Type B pancreatic cell (in vitro differentiated cells): Measurements from ENCODE around the gene NEDD4L. TPM values are rescaled to one million over a fixed set of nuclear protein-coding genes. Genes with fewer than 3 reads are reported as not detected.
"Not testable (repeated sequence)": the region's sequence is repeated elsewhere in the genome, so short reads cannot be mapped to it uniquely, and the experiment has no call there.

Experiments used
- DNase-seq: peaks from one replicate; pipeline ENCODE4 v3.0.0; 2021; ENCODE audit warnings: mixed read lengths; ENCODE audit not compliant: unreplicated experiment; ENCODE audit errors: extremely low spot score
- H3K27ac Mint-ChIP-seq: 2 replicates; pipeline ENCODE4 v1.8.0; 2021; ENCODE audit warnings: mild to moderate bottlenecking, mixed read lengths
- H3K27me3 Mint-ChIP-seq: 2 replicates; pipeline ENCODE4 v1.8.0; 2021; ENCODE audit warnings: mixed read lengths
- H3K36me3 Mint-ChIP-seq: 2 replicates; pipeline ENCODE4 v1.8.0; 2021; ENCODE audit warnings: mixed read lengths
- H3K4me1 Mint-ChIP-seq: one replicate; pipeline ENCODE4 v1.8.0; 2021; ENCODE audit warnings: mixed read lengths; ENCODE audit not compliant: unreplicated experiment
- H3K4me3 Mint-ChIP-seq: 2 replicates; pipeline ENCODE4 v1.8.0; 2021; ENCODE audit warnings: mild to moderate bottlenecking, mixed read lengths
- H3K9me3 Mint-ChIP-seq: 2 replicates; pipeline ENCODE4 v1.8.0; 2021; ENCODE audit warnings: mixed read lengths
- total RNA-seq: library from RNA; stranded (reverse); gene quantifications from 2 replicates; pipeline ENCODE4 v1.2.1, GENCODE V29; 2021; ENCODE audit warnings: low replicate concordance
- TF ChIP-seq, protein P1 (sequence below): fragments of 200-600 bp; sonication (generic); conservative IDR thresholded peaks from 2 replicates; pipeline ENCODE4 v1.5.0; 2021; ENCODE audit warnings: antibody characterized with exemption, mild to moderate bottlenecking

The NEDD4L gene
- total RNA-seq, 1 donor from 2014 or later: 84.7 TPM

DNA sequence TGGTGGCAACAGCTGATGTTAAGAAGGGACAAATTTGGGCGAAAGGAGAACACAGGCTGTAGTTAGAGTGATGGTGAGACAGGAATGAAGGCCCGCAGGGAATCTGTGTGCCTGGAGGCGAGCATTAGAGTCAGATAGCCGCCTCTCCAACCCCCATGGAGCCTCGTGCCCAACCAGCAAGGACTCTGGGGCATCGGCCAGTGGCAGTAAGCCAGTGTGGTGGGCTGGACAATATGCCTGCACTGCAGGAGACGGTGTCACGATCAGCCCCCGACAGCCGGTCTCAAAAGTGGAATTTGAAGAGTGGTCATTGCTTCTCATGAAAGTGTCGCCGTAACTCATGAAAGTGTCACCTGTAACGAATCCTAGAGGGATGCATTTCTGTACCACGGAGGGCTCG lies 335.4 kb downstream of the NEDD4L start:
- DNase-seq: no peak
- Mint-ChIP-seq H3K4me3 (no peak overlapping the region), H3K27me3 (no peaks in the 10 kb centered on the region), H3K9me3 (no peaks in the 10 kb centered on the region), H3K36me3 (peaks cover 39% of the 10 kb centered on the region), H3K4me1 (peaks cover 22% of the 10 kb centered on the region), H3K27ac (peak overlapping the region; percentile 46)
- TF ChIP-seq, protein P1, sequence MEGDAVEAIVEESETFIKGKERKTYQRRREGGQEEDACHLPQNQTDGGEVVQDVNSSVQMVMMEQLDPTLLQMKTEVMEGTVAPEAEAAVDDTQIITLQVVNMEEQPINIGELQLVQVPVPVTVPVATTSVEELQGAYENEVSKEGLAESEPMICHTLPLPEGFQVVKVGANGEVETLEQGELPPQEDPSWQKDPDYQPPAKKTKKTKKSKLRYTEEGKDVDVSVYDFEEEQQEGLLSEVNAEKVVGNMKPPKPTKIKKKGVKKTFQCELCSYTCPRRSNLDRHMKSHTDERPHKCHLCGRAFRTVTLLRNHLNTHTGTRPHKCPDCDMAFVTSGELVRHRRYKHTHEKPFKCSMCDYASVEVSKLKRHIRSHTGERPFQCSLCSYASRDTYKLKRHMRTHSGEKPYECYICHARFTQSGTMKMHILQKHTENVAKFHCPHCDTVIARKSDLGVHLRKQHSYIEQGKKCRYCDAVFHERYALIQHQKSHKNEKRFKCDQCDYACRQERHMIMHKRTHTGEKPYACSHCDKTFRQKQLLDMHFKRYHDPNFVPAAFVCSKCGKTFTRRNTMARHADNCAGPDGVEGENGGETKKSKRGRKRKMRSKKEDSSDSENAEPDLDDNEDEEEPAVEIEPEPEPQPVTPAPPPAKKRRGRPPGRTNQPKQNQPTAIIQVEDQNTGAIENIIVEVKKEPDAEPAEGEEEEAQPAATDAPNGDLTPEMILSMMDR: no peak

DNA sequence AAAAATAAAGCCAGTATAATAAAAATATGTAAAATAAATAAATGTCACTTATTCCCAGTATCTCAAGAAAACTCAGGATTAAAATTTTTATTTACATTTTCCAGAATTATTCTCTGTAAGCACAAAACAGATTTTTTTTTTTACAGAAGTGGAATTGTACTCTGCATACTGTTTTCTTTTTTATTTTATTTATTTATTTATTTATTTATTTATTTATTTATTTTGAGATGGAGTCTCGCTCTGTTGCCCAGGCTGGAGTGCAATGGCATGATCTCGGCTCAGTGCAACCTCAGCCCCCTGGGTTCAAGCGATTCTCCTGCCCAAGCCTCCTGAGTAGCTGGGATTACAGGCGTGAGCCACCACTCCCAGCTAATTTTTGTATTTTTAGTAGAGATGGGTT lies 336.1 kb downstream of the NEDD4L start:
- Mint-ChIP-seq H3K36me3 (peaks cover 36% of the 10 kb centered on the region), H3K4me1 (peaks cover 22% of the 10 kb centered on the region)
- H3K27ac Mint-ChIP-seq, H3K4me3 Mint-ChIP-seq, DNase-seq, H3K9me3 Mint-ChIP-seq, H3K27me3 Mint-ChIP-seq: not testable (repeated sequence)

DNA sequence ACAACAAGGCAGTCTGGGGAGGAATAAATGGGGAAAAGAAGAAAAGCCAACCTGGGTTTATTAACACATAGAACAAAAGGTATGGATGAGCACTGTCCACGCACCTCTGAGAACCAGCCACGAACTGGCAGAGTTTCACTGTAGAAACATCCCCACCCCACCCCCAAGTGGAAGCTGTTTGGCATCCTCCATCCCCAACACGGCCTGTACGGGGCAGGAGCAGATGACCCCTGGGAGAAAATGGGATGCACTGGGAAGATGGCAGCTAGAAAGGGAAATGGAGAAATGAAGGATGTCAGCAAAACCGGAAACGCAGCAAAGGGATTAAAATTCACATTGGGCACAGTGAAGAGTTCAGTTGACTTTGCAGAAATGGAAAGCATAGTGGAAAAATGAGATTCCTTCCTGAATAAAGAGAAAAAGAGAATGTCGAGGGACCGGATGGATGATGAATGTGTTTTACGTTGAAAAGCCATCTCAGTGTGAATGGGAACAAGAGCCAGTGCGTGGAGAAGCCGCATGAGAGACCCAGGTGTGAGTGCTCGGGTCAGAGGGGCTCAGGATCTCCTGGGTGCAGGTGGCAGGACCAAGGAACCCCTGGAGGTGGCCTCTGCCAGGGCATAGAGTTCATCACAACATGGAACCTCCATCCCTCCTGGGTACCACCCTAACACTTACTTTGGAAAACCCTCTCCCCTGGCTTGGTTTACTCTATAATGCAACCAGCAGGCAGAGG lies 337.8 kb downstream of the NEDD4L start:
- no peak overlapping the region for H3K27ac Mint-ChIP-seq
- peaks cover 14% of the 10 kb centered on the region for H3K4me1 Mint-ChIP-seq
- DNase-seq: peak; percentile 56
- no peak overlapping the region for H3K4me3 Mint-ChIP-seq
- TF ChIP-seq, protein P1: no peak
- peaks cover 25% of the 10 kb centered on the region for H3K36me3 Mint-ChIP-seq
- H3K27me3 Mint-ChIP-seq: no peaks in the 10 kb centered on the region
- H3K9me3 Mint-ChIP-seq: no peaks in the 10 kb centered on the region

DNA sequence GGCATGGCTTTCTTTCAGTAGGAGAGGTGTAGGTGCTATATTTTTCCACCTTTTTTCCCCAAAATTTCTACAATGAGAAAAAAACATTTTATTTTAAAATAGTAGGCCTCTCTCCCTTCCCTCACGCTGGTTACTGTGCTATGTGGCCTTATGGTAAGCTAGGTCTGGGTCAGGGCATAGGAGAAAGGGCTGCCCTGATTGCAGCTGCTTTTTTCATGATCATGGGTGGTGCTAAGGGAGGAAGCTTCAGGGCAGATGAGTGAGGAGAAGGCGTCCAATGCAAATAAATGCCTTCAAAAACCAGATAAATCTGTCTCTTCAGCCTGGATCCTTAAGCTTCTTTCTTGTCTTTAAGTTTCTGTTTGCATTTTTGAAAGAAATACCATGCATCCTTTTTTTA lies 338.4 kb downstream of the NEDD4L start:
- peaks cover 27% of the 10 kb centered on the region for H3K36me3 Mint-ChIP-seq
- no peaks in the 10 kb centered on the region for H3K9me3 Mint-ChIP-seq
- TF ChIP-seq, protein P1: no peak
- no peak overlapping the region for H3K4me3 Mint-ChIP-seq
- no peak overlapping the region for H3K27ac Mint-ChIP-seq
- no peaks in the 10 kb centered on the region for H3K27me3 Mint-ChIP-seq
- no peak for DNase-seq
- peaks cover 10% of the 10 kb centered on the region for H3K4me1 Mint-ChIP-seq

DNA sequence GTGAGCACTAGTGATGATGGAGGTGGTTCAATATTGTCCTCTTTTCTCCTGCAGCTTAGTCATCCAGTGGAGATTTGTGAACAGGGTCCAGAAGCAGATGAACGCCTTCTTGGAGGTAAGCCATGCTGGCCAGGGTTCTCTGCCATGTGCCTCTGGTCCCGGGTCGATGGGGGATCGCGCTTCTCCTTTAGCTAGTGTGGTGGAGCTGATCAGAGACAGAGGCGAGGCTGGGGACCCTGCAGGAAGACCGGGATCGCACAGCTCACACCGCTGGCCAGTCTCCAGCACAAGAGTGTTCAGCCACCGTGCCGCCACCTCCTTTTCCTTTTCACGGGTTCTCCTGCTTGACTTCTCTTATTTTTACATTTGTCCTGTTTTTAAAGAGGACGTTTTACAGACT lies 341.4 kb downstream of the NEDD4L start:
- H3K36me3 Mint-ChIP-seq: peaks cover 38% of the 10 kb centered on the region
- no peak overlapping the region for H3K27ac Mint-ChIP-seq
- TF ChIP-seq, protein P1: no peak
- H3K4me1 Mint-ChIP-seq: peaks cover 10% of the 10 kb centered on the region
- no peaks in the 10 kb centered on the region for H3K9me3 Mint-ChIP-seq
- no peaks in the 10 kb centered on the region for H3K27me3 Mint-ChIP-seq
- no peak overlapping the region for H3K4me3 Mint-ChIP-seq
- no peak for DNase-seq

DNA sequence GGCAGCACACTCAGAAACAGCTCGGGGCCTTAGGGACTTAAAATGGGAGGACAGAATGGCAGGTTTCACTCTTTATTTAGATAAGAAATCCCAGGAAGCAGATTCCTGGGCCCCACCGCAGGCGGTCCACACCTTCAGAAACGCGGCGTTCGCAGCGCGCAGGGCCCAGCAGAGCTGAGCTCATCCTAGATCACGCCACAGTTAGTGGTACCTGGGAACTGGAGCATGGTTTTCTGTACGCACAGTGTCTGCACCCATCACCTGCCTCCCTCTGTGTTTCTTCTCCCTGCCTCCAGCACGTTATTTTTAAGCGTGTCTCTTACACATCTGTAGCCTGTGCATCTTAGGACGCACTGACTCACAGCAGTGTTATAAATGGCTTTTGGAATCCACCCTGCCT lies 342.8 kb downstream of the NEDD4L start:
- Mint-ChIP-seq H3K9me3 (no peaks in the 10 kb centered on the region), H3K4me3 (no peak overlapping the region), H3K36me3 (peaks cover 43% of the 10 kb centered on the region), H3K27ac (no peak overlapping the region), H3K27me3 (no peaks in the 10 kb centered on the region), H3K4me1 (peaks cover 10% of the 10 kb centered on the region)
- TF ChIP-seq, protein P1: no peak
- DNase-seq: no peak
